Large intestine (tissue), 12 donors: ENCODE data around the gene ZNF507. TPM values are rescaled to one million over a fixed set of nuclear protein-coding genes. Genes with fewer than 3 reads are reported as not detected.

Experiments used
- DNase-seq, 2 donors: peaks; one replicate each; pipeline versions ENCODE4 v3.0.0 to v3.0.0-alpha.2; 2013
- H3K27ac ChIP-seq: one replicate; pipeline ENCODE4 v1.5.1; 2013; ENCODE audit warnings: low read length
- H3K27me3 ChIP-seq: 2 replicates; pipeline ENCODE4 v1.6.1; 2013; ENCODE audit warnings: low read length; ENCODE audit not compliant: control insufficient read depth, insufficient read depth
- H3K36me3 ChIP-seq: 2 replicates; pipeline ENCODE4 v1.6.1; 2013; ENCODE audit warnings: low read length; ENCODE audit not compliant: control insufficient read depth, insufficient read depth
- H3K4me1 ChIP-seq: one replicate; pipeline ENCODE4 v1.6.1; 2013; ENCODE audit warnings: low read length; ENCODE audit not compliant: control insufficient read depth, insufficient read depth
- H3K4me3 ChIP-seq: one replicate; pipeline ENCODE4 v1.5.1; 2013; ENCODE audit warnings: low read length
- H3K9me3 ChIP-seq: one replicate; pipeline ENCODE4 v1.6.1; 2013; ENCODE audit warnings: mild to moderate bottlenecking, low read depth, low read length, moderate library complexity; ENCODE audit not compliant: control insufficient read depth
- WGBS: methylation state at CpG from one replicate; pipeline ENCODE4 v1.1.5; 2013; ENCODE audit warnings: low lambda C conversion rate; ENCODE audit not compliant: insufficient coverage; 5-methylcytosine and 5-hydroxymethylcytosine counted together
- long read RNA-seq, 11 donors: transcript quantifications; one replicate each; lab custom pipeline, GENCODE V29; 2026
- polyA plus RNA-seq: library from polyadenylated mRNA; unstranded; fragments of 120-200 nt; gene quantifications from one replicate; pipeline ENCODE4 v1.2.1, GENCODE V29; 2013

Gene ZNF507
- polyA plus RNA-seq = 18.6 TPM
- long read RNA-seq, donor 1 = 0 reads
- long read RNA-seq, donor 2, full-length matches to known transcripts = 4 of 4 reads
- long read RNA-seq, donor 2, partial matches to known transcripts = 0 of 4 reads
- long read RNA-seq, donor 2, other reads (novel, unspliced or antisense) = 0 of 4 reads
- long read RNA-seq, donor 3 = 0 reads
- long read RNA-seq, donor 4 = 0 reads
- long read RNA-seq, donor 5, full-length matches to known transcripts = 2 of 2 reads
- long read RNA-seq, donor 5, partial matches to known transcripts = 0 of 2 reads
- long read RNA-seq, donor 5, other reads (novel, unspliced or antisense) = 0 of 2 reads
- long read RNA-seq, donor 6, partial matches to known transcripts = 0 of 2 reads
- long read RNA-seq, donor 6, other reads (novel, unspliced or antisense) = 0 of 2 reads
- long read RNA-seq, donor 7, partial matches to known transcripts = 6 of 7 reads
- long read RNA-seq, donor 7, other reads (novel, unspliced or antisense) = 0 of 7 reads
- long read RNA-seq, donor 8, full-length matches to known transcripts = 1 of 1 reads
- long read RNA-seq, donor 8, partial matches to known transcripts = 0 of 1 reads
- long read RNA-seq, donor 8, other reads (novel, unspliced or antisense) = 0 of 1 reads
- long read RNA-seq, donor 9, partial matches to known transcripts = 5 of 5 reads
- long read RNA-seq, donor 9, other reads (novel, unspliced or antisense) = 0 of 5 reads
- long read RNA-seq, donor 10, partial matches to known transcripts = 6 of 6 reads
- long read RNA-seq, donor 10, other reads (novel, unspliced or antisense) = 0 of 6 reads
- long read RNA-seq, donor 11, full-length matches to known transcripts = 1 of 1 reads
- long read RNA-seq, donor 11, partial matches to known transcripts = 0 of 1 reads
- long read RNA-seq, donor 11, other reads (novel, unspliced or antisense) = 0 of 1 reads

DNA sequence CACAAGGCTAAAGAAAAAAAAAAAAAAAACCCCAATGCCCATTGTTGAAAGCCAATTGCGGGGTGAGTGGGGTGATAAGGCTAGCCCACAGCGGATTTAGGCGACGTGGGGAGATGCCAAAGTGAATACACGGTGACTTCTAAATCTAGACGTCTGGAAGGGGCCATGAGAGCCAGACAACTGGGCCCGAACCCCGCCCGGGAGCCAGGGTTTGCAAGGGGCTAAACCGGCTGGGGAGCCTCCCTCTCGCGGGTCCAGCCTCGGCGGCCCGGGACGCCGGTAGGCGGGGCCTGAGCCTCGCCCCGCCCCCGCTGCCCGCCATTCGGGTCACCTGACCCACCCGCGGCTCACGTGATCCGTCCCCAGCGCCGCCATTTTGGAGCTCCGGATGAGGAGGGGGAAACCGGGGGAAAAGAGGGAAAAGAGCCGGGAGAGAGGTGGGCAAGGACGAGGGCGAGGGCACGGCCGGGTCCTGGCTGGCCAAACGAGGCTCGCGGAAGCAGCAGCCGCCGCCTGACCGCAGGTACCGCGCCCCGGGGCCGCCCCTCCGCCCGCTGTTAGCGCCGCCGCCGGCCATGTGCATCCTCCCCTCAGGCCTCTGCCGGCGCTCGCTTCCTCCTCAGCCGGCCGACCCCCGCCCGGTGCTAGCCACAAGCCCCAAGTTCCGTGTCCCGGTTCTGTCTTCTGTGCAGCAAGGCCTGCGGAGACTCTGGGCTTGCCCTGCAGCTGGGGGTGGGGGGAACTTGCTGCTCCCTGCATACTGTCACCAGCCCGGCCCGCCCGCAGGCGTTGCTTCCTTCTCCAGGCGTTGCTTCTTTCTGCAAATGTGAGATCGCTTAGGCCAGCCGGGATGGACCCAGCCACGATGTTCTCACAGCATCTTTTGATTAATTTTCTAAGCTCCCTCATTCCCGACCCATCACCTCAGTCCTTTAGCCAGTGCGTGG, at the start of gene ZNF507:
Gene ZNF507, plus strand, starts transcription at position 350 of the 947 bp plus-strand sequence. CDS start 7,221 bp downstream, outside the sequence.
- DNase-seq = peak; percentile 58 to 85
- Histone ChIP-seq H3K27me3 (no peaks in the 10 kb centered on the region), H3K4me3 (peak within 1 kb of the TSS; percentile 82), H3K4me1 (peaks cover 10% of the 10 kb centered on the region), H3K36me3 (peaks cover 11% of the 10 kb centered on the region), H3K27ac (peak within 1 kb of the TSS; percentile 73), H3K9me3 (no peaks in the 10 kb centered on the region)
- 0% methylated on average over 2 of the region's 72 CpGs for WGBS

DNA sequence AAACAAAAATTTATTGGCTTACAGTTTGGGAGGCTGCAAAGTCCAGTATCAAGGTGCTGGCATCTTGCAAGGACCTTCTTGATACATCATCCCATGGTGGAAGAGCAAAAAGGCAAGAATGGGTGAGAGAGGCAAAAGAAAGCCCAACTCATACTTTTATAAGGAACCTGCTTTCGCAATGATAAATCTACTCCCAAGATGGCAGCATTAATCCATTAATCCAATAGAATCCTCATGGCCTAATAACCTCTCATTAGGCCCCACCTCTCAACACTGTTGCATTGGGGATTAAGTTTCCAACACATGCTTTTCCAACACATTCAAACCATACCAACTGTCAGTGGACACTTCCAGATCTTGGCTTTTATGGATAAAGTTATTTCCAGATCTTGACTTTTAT, 48.7 kb upstream of the ZNF507 start:
- no CpG with 5 or more reads among the region's 1 CpG for WGBS

DNA sequence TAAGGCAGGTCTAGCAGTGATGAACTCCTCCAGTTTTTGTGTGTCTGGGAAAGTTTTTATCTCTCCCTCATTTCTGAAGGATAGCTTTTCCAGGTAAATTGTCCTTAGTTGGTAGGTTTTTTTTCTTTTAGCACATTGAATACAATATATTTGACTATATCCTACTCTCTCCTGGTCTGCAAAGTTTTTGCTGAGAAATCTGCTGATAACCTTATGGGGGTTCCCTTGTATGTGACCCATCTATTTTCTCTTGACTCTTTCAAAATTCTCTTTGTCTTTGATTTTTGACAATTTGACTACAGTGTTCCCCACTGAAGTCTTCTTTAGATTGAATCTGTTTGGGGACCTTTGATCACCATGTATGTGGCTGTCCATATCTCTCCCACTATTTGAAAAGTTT, 42.6 kb upstream of the ZNF507 start:
- DNase-seq = no peak
- no peak overlapping the region for H3K27ac ChIP-seq
- H3K4me1 ChIP-seq = no peaks in the 10 kb centered on the region
- peaks cover 3% of the 10 kb centered on the region for H3K9me3 ChIP-seq
- no peaks in the 10 kb centered on the region for H3K36me3 ChIP-seq
- no peak overlapping the region for H3K4me3 ChIP-seq
- no peaks in the 10 kb centered on the region for H3K27me3 ChIP-seq

More for the DNA sequence above, 48.7 kb upstream of the ZNF507 start:
- DNase-seq = no peak
- Histone ChIP-seq H3K36me3 (no peaks in the 10 kb centered on the region), H3K27me3 (no peaks in the 10 kb centered on the region), H3K4me1 (no peaks in the 10 kb centered on the region), H3K9me3 (peaks cover 3% of the 10 kb centered on the region), H3K4me3 (no peak overlapping the region), H3K27ac (no peak overlapping the region)

DNA sequence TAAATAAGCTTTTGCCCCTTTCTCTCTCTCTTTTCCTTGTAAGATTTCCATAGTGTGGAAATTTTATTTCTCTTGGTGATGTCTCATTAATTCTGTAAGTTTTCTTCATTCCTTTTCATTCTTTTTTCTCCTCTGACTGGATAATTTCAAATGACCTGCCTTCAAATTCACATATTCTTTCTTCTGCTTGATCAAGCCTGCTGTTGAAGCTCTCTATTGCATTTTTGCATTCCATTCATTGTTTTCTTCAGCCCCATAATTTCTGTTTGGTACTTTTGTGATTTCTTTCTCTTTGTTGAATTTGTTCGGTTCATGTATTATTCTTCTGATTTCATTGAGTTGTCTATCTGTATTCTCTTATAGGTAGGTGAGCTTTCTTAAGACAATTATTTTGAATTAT, 42.2 kb upstream of the ZNF507 start:
- Histone ChIP-seq H3K36me3 (no peaks in the 10 kb centered on the region), H3K27me3 (no peaks in the 10 kb centered on the region), H3K4me3 (no peak overlapping the region), H3K9me3 (peaks cover 3% of the 10 kb centered on the region), H3K4me1 (no peaks in the 10 kb centered on the region), H3K27ac (no peak overlapping the region)
- no peak for DNase-seq
- WGBS = no CpG with 5 or more reads among the region's 1 CpG

DNA sequence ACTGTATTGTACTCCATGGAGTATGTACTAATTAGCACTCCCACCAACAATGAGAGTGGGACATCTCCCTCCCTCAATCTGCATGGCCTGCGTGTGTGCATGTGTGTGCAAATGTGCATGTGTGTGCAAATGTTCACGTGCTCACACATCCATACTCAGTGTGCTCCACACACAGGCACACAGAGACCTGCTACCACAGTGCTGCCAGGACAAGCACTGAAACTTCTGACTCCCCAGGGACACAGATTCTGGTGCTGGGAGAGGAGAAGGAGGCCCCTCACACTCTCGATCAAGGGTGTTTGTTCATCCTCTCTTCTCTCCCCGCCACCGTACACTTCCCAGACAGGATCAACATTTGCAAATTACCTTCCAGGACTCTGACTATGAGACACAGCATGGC, 37.8 kb upstream of the ZNF507 start:
- no CpG with 5 or more reads among the region's 5 CpGs for WGBS
- Histone ChIP-seq H3K4me3 (no peak overlapping the region), H3K27me3 (no peaks in the 10 kb centered on the region)

DNA sequence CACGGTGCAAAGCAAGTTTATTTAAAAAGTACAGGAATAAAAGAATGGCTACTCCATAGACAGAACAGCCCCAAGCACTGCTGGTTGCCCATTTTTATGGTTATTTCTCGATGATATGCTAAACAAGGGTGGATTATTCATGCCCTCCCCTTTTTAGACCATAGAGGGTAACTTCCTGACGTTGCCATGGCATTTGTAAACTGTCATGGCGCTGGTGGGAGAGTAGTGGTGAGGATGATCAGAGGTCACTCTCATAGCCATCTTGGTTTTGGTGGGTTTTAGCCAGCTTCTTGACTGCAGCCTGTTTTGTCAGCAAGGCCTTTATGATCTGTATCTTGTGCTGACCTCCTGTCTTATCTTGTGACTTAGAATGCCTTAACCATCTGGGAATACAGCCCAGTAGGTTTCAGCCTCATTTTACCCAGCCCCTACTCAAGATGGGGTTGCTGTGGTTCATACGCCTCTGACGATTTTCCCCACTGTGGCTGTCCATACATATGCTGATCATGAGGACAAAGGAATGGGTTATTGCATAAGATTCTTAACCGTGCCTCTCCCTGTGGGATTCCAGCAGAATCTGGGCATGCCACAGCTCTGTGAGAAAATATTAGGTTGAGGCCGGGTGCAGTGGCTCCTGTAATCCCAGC, 36.9 kb upstream of the ZNF507 start:
- no peaks in the 10 kb centered on the region for H3K27me3 ChIP-seq
- no peak overlapping the region for H3K4me3 ChIP-seq
- 100% methylated on average over 1 of the region's 8 CpGs for whole genome bisulfite sequencing
- H3K36me3 ChIP-seq = no peaks in the 10 kb centered on the region
- H3K9me3 ChIP-seq = no peaks in the 10 kb centered on the region
- no peak overlapping the region for H3K27ac ChIP-seq
- DNase-seq = no peak
- no peaks in the 10 kb centered on the region for H3K4me1 ChIP-seq

More for the DNA sequence above, 37.8 kb upstream of the ZNF507 start:
- H3K27ac ChIP-seq = no peak overlapping the region
- no peak for DNase-seq
- H3K36me3 ChIP-seq = no peaks in the 10 kb centered on the region
- H3K4me1 ChIP-seq = no peaks in the 10 kb centered on the region
- H3K9me3 ChIP-seq = no peaks in the 10 kb centered on the region

DNA sequence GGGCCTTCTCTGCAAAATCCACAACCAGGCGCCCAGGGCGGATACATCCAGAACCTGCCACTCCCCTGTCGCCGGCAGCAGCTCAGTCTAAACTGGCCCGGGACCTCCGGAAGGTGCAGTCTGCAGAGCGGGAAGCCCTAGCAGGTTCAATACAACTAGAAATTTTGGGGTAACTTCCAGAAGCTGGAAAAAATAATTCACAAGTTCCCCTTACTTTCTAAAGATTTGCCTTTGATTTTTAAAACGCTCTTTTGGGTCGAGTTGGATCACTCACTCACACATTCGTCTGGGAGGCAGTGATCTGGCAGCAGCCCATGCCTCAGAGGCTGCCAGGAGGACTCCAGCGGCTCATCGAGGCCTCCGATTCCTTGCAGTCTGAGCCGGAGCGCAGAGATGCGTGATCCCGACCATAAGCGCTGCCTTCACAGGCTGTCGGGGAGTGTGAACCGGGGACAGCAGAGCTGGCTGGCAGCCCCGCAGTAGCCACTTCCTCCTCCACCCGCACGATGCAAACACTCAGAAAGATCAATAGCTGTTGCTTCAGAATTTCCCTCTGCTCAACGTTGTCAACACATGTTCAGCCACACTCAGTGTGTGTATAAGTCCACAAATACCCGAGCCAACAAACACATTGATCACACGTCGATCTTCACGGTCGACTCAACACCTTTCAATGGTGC, 35.6 kb upstream of the ZNF507 start:
- Histone ChIP-seq H3K27ac (no peak overlapping the region), H3K4me3 (no peak overlapping the region), H3K36me3 (no peaks in the 10 kb centered on the region), H3K4me1 (no peaks in the 10 kb centered on the region), H3K27me3 (no peaks in the 10 kb centered on the region), H3K9me3 (no peaks in the 10 kb centered on the region)
- no CpG with 5 or more reads among the region's 29 CpGs for WGBS
- no peak for DNase-seq

DNA sequence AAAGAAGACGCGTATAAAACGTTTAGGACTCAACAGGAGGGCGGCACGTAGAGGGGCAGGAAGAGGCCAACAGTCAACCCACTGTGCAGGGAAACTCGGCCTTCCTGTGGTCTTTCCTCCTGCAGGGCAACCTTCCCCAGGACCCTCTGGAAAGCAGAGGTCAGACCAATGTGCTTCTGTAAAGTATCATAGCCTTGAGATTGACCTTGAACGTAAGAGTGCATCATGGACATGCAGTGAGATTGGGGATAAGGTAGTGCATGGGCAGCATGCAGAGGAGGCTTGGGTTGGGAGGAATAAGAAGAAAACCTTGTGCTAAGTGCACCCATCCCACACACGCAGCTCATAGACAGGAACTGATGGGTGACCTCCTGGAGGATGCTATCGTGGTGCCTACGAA, 34.0 kb upstream of the ZNF507 start:
- no peak for DNase-seq
- Histone ChIP-seq H3K9me3 (no peaks in the 10 kb centered on the region), H3K27ac (no peak overlapping the region), H3K36me3 (no peaks in the 10 kb centered on the region), H3K27me3 (no peaks in the 10 kb centered on the region), H3K4me1 (no peaks in the 10 kb centered on the region), H3K4me3 (no peak overlapping the region)
- 100% methylated on average over 2 of the region's 10 CpGs for WGBS

DNA sequence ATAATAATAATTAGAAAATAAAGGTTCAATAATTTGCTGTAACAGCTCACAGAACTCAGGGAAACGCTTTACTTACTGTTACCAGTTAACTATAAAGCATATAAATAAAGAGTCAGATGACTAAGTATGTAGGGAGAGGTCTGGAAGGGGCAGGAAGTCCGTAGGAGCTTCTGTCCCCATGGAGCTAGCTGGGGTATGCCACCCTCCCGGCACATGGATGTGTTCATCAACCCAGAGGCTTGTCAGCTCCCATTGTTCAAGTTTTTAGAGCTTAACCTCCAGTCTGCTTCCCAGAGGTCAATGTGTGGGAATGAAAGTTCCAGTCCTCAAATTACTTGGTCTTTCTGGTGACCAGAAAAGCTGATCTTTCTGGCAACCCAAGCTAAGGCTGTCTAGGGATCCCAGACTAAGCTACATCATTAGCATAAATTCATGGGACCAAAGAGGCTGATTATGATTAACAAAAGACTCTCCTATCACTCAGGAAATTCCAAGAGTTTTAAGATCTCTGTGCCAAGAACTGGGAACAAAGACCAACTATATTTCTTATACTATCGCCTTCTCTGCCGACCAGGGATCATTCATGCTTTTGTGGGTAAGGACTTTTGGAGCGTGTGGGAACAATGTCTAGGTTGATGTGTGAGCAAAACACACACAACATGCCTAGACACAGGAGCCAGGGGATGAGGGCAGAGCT, 31.7 kb upstream of the ZNF507 start:
- H3K27ac ChIP-seq = no peak overlapping the region
- WGBS = no CpG with 5 or more reads among the region's 6 CpGs
- DNase-seq = no peak
- H3K4me3 ChIP-seq = no peak overlapping the region
- H3K27me3 ChIP-seq = no peaks in the 10 kb centered on the region
- H3K36me3 ChIP-seq = no peaks in the 10 kb centered on the region
- H3K4me1 ChIP-seq = no peaks in the 10 kb centered on the region
- H3K9me3 ChIP-seq = no peaks in the 10 kb centered on the region
